K562 (cell line): ENCODE results near the gene ERGIC3. TPM values are rescaled to one million over a fixed set of nuclear protein-coding genes. Genes with fewer than 3 reads are reported as not detected.

Experiments used
- BCLAF1 ChIP-seq, 2 experiments: fragments of 450-650 bp in 1 of 2; IDR thresholded peaks; 2 replicates each; pipeline ENCODE4 v1.6.1; 2011 to 2017; ENCODE audit warnings: low read depth in 2 of 2, antibody characterized with exemption in 1 of 2, borderline replicate concordance in 1 of 2, low read length in 1 of 2, mild to moderate bottlenecking in 1 of 2, mixed read lengths in 1 of 2; ENCODE audit not compliant: control insufficient read depth in 1 of 2
- BDP1 ChIP-seq: IDR thresholded peaks from 3 replicates; pipeline ENCODE4 v1.6.1; 2011; ENCODE audit not compliant: insufficient read length, insufficient read depth
- CEBPB ChIP-seq: fragments of 450-650 bp; IDR thresholded peaks from 2 replicates; pipeline ENCODE4 v1.6.1; 2016; ENCODE audit warnings: missing genetic modification characterization, missing compliant biosample characterization
- ESRRB ChIP-seq: fragments of 250-450 bp; sonication (Bioruptor Pico); IDR thresholded peaks from 2 replicates; pipeline ENCODE4 v1.5.0; 2020; ENCODE audit warnings: mild to moderate bottlenecking, moderate library complexity, borderline replicate concordance
- ILK ChIP-seq: fragments of 450-650 bp; IDR thresholded peaks from 2 replicates; pipeline ENCODE4 v1.6.1; 2016; ENCODE audit warnings: missing genetic modification characterization, low read depth, mild to moderate bottlenecking, missing compliant biosample characterization, moderate library complexity, borderline replicate concordance
- JUND ChIP-seq, 2 experiments: IDR thresholded peaks; 2 replicates in 1 of 2; 3 replicates in 1 of 2; pipeline ENCODE4 v1.6.1; 2011; ENCODE audit warnings: borderline replicate concordance in 2 of 2, low read depth in 2 of 2, low read length in 2 of 2, improper control_type of control experiment in 1 of 2, missing biosample characterization in 1 of 2, missing genetic modification characterization in 1 of 2, missing genetic modification reagents in 1 of 2
- NFXL1 ChIP-seq: fragments of 450-650 bp; formaldehyde crosslinking; IDR thresholded peaks from 2 replicates; pipeline ENCODE4 v1.4.0; 2021; ENCODE audit warnings: mild to moderate bottlenecking
- OTX1 ChIP-seq: fragments of 450-650 bp; formaldehyde crosslinking; IDR thresholded peaks from 2 replicates; pipeline ENCODE4 v1.4.0; 2022; ENCODE audit warnings: mild to moderate bottlenecking
- PHB ChIP-seq: fragments of 250-450 bp; sonication (Bioruptor Pico); IDR thresholded peaks from 2 replicates; pipeline ENCODE4 v1.5.0; 2021
- ZBTB1 ChIP-seq: sonication (generic); formaldehyde crosslinking; IDR thresholded peaks from 2 replicates; pipeline ENCODE4 v1.8.1; 2023; ENCODE audit warnings: missing genetic modification reagents, low read depth, mild to moderate bottlenecking, borderline replicate concordance
- ZBTB2 ChIP-seq: fragments of 450-650 bp; IDR thresholded peaks from 2 replicates; pipeline ENCODE4 v1.6.1; 2016; ENCODE audit warnings: antibody characterized with exemption
- ZNF12 ChIP-seq: sonication (generic); formaldehyde crosslinking; IDR thresholded peaks from 2 replicates; pipeline ENCODE4 v1.4.0; 2020; ENCODE audit warnings: mild to moderate bottlenecking, missing genetic modification reagents
- ZNF407 ChIP-seq: fragments of 450-650 bp; IDR thresholded peaks from 2 replicates; pipeline ENCODE4 v1.6.1; 2016; ENCODE audit warnings: low read depth
- polyA plus RNA-seq, 8 experiments: library from polyadenylated mRNA; depleted of rRNA in 4 of 8; stranded (reverse) in 5 of 8; unstranded in 3 of 8; fragments of >200 nt; fragmentation: Nextera tagmentation in 2 of 8; fragmentation: Illumina TruSeq in 1 of 8; extraction: Ambion mirVana in 2 of 8; extraction: Trizol in 1 of 8; gene quantifications; 2 replicates each; pipeline versions ENCODE4 v1.2.1 to v1.2.3, GENCODE V29; 2011 to 2014; ENCODE audit warnings: inconsistent platforms in 1 of 8, missing spikeins in 1 of 8
- total RNA-seq, 7 experiments: library from RNA; depleted of rRNA in 6 of 7; stranded (reverse); fragments of >200 nt in 6 of 7; fragmentation: Illumina TruSeq in 2 of 7; extraction: Trizol in 2 of 7; gene quantifications; 2 replicates each; pipeline versions ENCODE4 v1.2.1 to v1.2.3, GENCODE V29; 2011 to 2021; ENCODE audit warnings: low replicate concordance in 1 of 7

Gene ERGIC3
- total and polyA plus RNA-seq, 9 of the 15 experiments (the other 6 are each of a cell fraction or from before 2014, with no cell fraction given), result 121 to 278 (median 184) TPM

- TF ChIP-seq BCLAF1 (IDR thresholded peaks at IDR 0.05; ENCODE audit: borderline replicate concordance in 1 of 2, control insufficient read depth in 1 of 2, low read depth in 2 of 2, low read length in 1 of 2), result no peak
- TF ChIP-seq ESRRB (CRISPR knock-in tag), result no peak
- TF ChIP-seq ILK, result no peak
- TF ChIP-seq OTX1 (CRISPR knock-in tag), result no peak
- TF ChIP-seq PHB, result no peak
- no peak for TF ChIP-seq NFXL1 (CRISPR knock-in tag)
- TF ChIP-seq ZBTB2, result no peak
- TF ChIP-seq CEBPB (tag), result no peak
- no peak for TF ChIP-seq ZNF407
- peak; percentile 82; the same call in 1 of the 2 replicates for TF ChIP-seq ZNF12
- TF ChIP-seq ZBTB1 (CRISPR knock-in tag), result peak; percentile 86
- peak; percentile 18; the same call in 1 of the 2 replicates for TF ChIP-seq JUND (IDR thresholded peaks at IDR 0.05; ENCODE audit: borderline replicate concordance, low read depth, low read length)
- no peak; the same call in 2 of the 3 replicates for TF ChIP-seq JUND (tag; IDR thresholded peaks at IDR 0.05; ENCODE audit: borderline replicate concordance, low read depth, low read length)
- TF ChIP-seq BDP1, result no peak
Measured at GRCh38 chr20:35600993-35601973, 59.4 kb downstream of the ERGIC3 start (continued).
